HEK293 (cell line): Measurements from ENCODE around the gene TTYH2.

Source experiments
- CTCF ChIA-PET: fragments of 350-600 bp; formaldehyde crosslinking; extraction: SDS; loops from one replicate; lab custom pipeline; 2021; ENCODE audit warnings: antibody characterized with exemption; lab: Yijun Ruan, JAX
- POLR2A ChIA-PET: fragments of 300-600 bp; formaldehyde crosslinking; extraction: SDS; loops from one replicate; lab custom pipeline; 2020; ENCODE audit warnings: antibody characterized with exemption, inconsistent platforms; lab: Yijun Ruan, JAX
- H3K27ac ChIP-seq: fragments of 200-500 bp; sonication (Bioruptor generic); 2 replicates; pipeline ENCODE4 v1.5.1; 2014; ENCODE audit warnings: low read depth, low read length, control low read depth, inconsistent platforms; ENCODE audit errors: extremely low read depth
- H3K36me3 ChIP-seq, 2 experiments: fragments of 200-500 bp in 1 of 2; sonication (Bioruptor generic) in 1 of 2; 1 replicate in 1 of 2; 2 replicates in 1 of 2; pipeline ENCODE4 v1.5.1; 2014 to 2017; ENCODE audit warnings: inconsistent platforms in 2 of 2, low read length in 2 of 2; ENCODE audit not compliant: control insufficient read depth in 2 of 2, insufficient read depth in 1 of 2
- H3K4me1 ChIP-seq: fragments of 200-500 bp; sonication (Bioruptor generic); 2 replicates; pipeline ENCODE4 v1.5.1; 2014; ENCODE audit warnings: mild to moderate bottlenecking, low read length, inconsistent platforms; ENCODE audit not compliant: control insufficient read depth, insufficient read depth
- H3K4me3 ChIP-seq: 2 replicates; pipeline ENCODE4 v1.5.1; 2011; ENCODE audit warnings: low read depth, mild to moderate bottlenecking, control low read depth, low read length, moderate library complexity
- H3K9me3 ChIP-seq: fragments of 200-500 bp; sonication (Bioruptor generic); 2 replicates; pipeline ENCODE4 v1.5.1; 2014; ENCODE audit warnings: low read depth, low read length, inconsistent platforms; ENCODE audit not compliant: control insufficient read depth, insufficient read depth
- BCL11A ChIP-seq: fragments of 450-650 bp; formaldehyde crosslinking; IDR thresholded peaks from 2 replicates; pipeline ENCODE4 v1.5.1; 2016; ENCODE audit warnings: low read depth, missing biosample characterization, missing genetic modification characterization
- KLF7 ChIP-seq: fragments of 450-650 bp; formaldehyde crosslinking; IDR thresholded peaks from 2 replicates; pipeline ENCODE4 v1.5.1; 2016; ENCODE audit warnings: missing biosample characterization, missing genetic modification characterization, borderline replicate concordance
- MYNN ChIP-seq: fragments of 450-650 bp; formaldehyde crosslinking; IDR thresholded peaks from 2 replicates; pipeline ENCODE4 v1.5.1; 2016; ENCODE audit warnings: missing biosample characterization, missing genetic modification characterization, borderline replicate concordance
- RBAK ChIP-seq: fragments of 450-650 bp; formaldehyde crosslinking; IDR thresholded peaks from 2 replicates; pipeline ENCODE4 v1.5.1; 2016; ENCODE audit warnings: missing biosample characterization, missing genetic modification characterization
- SALL2 ChIP-seq: fragments of 450-650 bp; formaldehyde crosslinking; IDR thresholded peaks from 2 replicates; pipeline ENCODE4 v1.5.0; 2017; ENCODE audit warnings: missing biosample characterization, mild to moderate bottlenecking, missing genetic modification characterization, borderline replicate concordance
- SP3 ChIP-seq: fragments of 450-650 bp; formaldehyde crosslinking; IDR thresholded peaks from 2 replicates; pipeline ENCODE4 v1.5.1; 2016; ENCODE audit warnings: missing biosample characterization, missing genetic modification characterization
- YY1 ChIP-seq: fragments of 450-650 bp; formaldehyde crosslinking; IDR thresholded peaks from 2 replicates; pipeline ENCODE4 v1.5.1; 2018; ENCODE audit warnings: missing biosample characterization, missing genetic modification characterization
- ZNF138 ChIP-seq: fragments of 450-650 bp; formaldehyde crosslinking; IDR thresholded peaks from 2 replicates; pipeline ENCODE4 v1.5.1; 2016; ENCODE audit warnings: missing biosample characterization, missing genetic modification characterization, borderline replicate concordance
- ZNF211 ChIP-seq: fragments of 450-650 bp; formaldehyde crosslinking; IDR thresholded peaks from 2 replicates; pipeline ENCODE4 v1.5.1; 2016; ENCODE audit warnings: low read depth, missing biosample characterization, missing genetic modification characterization
- ZNF248 ChIP-seq: fragments of 450-650 bp; formaldehyde crosslinking; IDR thresholded peaks from 2 replicates; pipeline ENCODE4 v1.5.1; 2017; ENCODE audit warnings: missing biosample characterization, missing genetic modification characterization
- ZNF501 ChIP-seq: fragments of 450-650 bp; formaldehyde crosslinking; IDR thresholded peaks from 2 replicates; pipeline ENCODE4 v1.5.1; 2016; ENCODE audit warnings: missing biosample characterization, missing genetic modification characterization
- ZNF529 ChIP-seq: fragments of 450-650 bp; formaldehyde crosslinking; IDR thresholded peaks from 2 replicates; pipeline ENCODE4 v1.5.1; 2017; ENCODE audit warnings: missing genetic modification characterization, missing biosample characterization; ENCODE audit not compliant: insufficient replicate concordance
- ZNF558 ChIP-seq: fragments of 450-650 bp; formaldehyde crosslinking; IDR thresholded peaks from 2 replicates; pipeline ENCODE4 v1.5.1; 2016; ENCODE audit warnings: missing biosample characterization, missing genetic modification characterization
- ZSCAN23 ChIP-seq: fragments of 450-650 bp; formaldehyde crosslinking; IDR thresholded peaks from 2 replicates; pipeline ENCODE4 v1.5.1; 2016; ENCODE audit warnings: missing biosample characterization, missing genetic modification characterization
- TF ChIP-seq, protein P1 (sequence below): fragments of 450-650 bp; formaldehyde crosslinking; IDR thresholded peaks from 2 replicates; pipeline ENCODE4 v1.5.1; 2017; ENCODE audit warnings: missing biosample characterization, missing genetic modification characterization
- TF ChIP-seq, protein P2 (sequence below): fragments of 450-650 bp; formaldehyde crosslinking; IDR thresholded peaks from 2 replicates; pipeline ENCODE4; 2016; ENCODE audit warnings: missing biosample characterization, missing genetic modification characterization
- TF ChIP-seq, protein P3 (sequence below): fragments of 450-650 bp; formaldehyde crosslinking; IDR thresholded peaks from 2 replicates; pipeline ENCODE4 v1.5.1; 2016; ENCODE audit warnings: missing biosample characterization, missing genetic modification characterization
- TF ChIP-seq, protein P4 (sequence below): fragments of 450-650 bp; formaldehyde crosslinking; IDR thresholded peaks from 2 replicates; pipeline ENCODE4 v1.5.1; 2016; ENCODE audit warnings: missing biosample characterization, missing genetic modification characterization
- TF ChIP-seq, protein P5 (sequence below): sonication (generic); formaldehyde crosslinking; IDR thresholded peaks from 2 replicates; pipeline ENCODE4 v1.8.1; 2022; ENCODE audit warnings: mild to moderate bottlenecking, moderate library complexity, missing genetic modification reagents

The TTYH2 gene

DNA sequence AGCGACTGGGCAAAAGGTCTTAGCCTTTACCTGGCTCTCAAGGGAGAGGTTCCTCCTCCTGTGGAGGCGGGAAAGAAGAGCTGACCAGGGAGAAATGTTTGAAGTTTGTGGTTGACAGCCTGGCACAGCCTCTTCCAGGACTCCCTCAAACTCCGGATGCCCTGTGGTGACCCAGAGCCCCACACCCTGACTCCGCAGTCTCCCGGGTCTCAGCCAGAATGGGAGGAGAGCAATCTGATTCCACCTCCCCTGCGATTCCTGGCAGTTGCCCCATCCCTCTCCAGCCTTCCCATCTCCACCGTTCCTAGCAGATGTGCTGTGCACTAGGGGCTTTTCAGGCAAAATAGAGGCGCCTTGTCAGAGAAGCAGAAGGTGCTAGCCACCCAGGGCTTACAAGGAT, 55.2 kb downstream of the TTYH2 start:
- Histone ChIP-seq H3K4me3 (no peak overlapping the region), H3K9me3 (no peaks in the 10 kb centered on the region), H3K4me1 (no peaks in the 10 kb centered on the region), H3K27ac (no peak overlapping the region), H3K36me3 (no peaks in the 10 kb centered on the region)
- POLR2A ChIA-PET = interaction anchor here (0.6 kb wide), 1 partner anchor 66 kb away, joined by 3 read pairs; no protein-coding TSS in a partner anchor
- CTCF ChIA-PET = interaction anchor here (1.1 kb wide), 1 partner anchor 32 kb away, joined by 3 read pairs; no protein-coding TSS in a partner anchor
- TF ChIP-seq, protein P1, sequence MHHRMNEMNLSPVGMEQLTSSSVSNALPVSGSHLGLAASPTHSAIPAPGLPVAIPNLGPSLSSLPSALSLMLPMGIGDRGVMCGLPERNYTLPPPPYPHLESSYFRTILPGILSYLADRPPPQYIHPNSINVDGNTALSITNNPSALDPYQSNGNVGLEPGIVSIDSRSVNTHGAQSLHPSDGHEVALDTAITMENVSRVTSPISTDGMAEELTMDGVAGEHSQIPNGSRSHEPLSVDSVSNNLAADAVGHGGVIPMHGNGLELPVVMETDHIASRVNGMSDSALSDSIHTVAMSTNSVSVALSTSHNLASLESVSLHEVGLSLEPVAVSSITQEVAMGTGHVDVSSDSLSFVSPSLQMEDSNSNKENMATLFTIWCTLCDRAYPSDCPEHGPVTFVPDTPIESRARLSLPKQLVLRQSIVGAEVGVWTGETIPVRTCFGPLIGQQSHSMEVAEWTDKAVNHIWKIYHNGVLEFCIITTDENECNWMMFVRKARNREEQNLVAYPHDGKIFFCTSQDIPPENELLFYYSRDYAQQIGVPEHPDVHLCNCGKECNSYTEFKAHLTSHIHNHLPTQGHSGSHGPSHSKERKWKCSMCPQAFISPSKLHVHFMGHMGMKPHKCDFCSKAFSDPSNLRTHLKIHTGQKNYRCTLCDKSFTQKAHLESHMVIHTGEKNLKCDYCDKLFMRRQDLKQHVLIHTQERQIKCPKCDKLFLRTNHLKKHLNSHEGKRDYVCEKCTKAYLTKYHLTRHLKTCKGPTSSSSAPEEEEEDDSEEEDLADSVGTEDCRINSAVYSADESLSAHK = no peak
- no peak for TF ChIP-seq ZNF558 (tag by site-specific recombination)
- no peak for TF ChIP-seq ZNF211 (tag by site-specific recombination)
- no peak for TF ChIP-seq YY1
- no peak for TF ChIP-seq ZNF138 (tag by site-specific recombination)

DNA sequence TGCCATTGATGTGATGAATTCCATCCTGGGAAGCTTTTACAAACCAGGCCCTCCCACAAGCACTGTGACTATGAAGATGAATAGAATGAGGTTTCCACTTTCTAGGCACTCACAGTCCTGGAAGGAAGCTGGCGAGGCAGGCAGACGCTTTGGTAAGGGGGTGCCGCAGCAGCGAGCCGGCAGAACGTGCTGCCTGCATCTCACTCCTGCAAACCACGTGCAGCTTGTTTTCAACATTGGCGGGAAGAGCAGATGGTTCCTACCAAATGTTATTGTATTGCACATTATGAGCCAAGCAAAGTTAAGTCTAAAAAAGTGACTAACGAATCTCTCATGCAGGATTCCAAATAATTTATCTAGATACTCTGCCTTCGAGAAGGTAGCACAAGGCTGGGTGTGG, 57.0 kb downstream of the TTYH2 start:
- Histone ChIP-seq H3K4me1 (no peaks in the 10 kb centered on the region), H3K27ac (no peak overlapping the region), H3K9me3 (no peaks in the 10 kb centered on the region), H3K36me3 (no peaks in the 10 kb centered on the region), H3K4me3 (no peak overlapping the region)
- CTCF ChIA-PET = interaction anchor here (0.8 to 1.6 kb wide), 3 partner anchors 14 to 70 kb away, joined by 3 to 5 read pairs (median 3); no protein-coding TSS in a partner anchor
- POLR2A ChIA-PET = interaction anchor here (1.4 kb wide), 1 partner anchor 67 kb away, joined by 3 read pairs; no protein-coding TSS in a partner anchor
- TF ChIP-seq, protein P2, sequence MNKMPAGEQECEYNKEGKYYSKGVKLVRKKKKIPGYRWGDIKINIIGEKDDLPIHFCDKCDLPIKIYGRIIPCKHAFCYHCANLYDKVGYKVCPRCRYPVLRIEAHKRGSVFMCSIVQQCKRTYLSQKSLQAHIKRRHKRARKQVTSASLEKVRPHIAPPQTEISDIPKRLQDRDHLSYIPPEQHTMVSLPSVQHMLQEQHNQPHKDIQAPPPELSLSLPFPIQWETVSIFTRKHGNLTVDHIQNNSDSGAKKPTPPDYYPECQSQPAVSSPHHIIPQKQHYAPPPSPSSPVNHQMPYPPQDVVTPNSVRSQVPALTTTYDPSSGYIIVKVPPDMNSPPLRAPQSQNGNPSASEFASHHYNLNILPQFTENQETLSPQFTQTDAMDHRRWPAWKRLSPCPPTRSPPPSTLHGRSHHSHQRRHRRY (tag by site-specific recombination) = no peak
- TF ChIP-seq ZSCAN23 (no peak), SALL2 (tag by site-specific recombination) (no peak), ZNF529 (tag by site-specific recombination) (no peak), BCL11A (tag by site-specific recombination) (no peak), RBAK (tag by site-specific recombination) (no peak), KLF7 (tag by site-specific recombination) (no peak), MYNN (tag by site-specific recombination) (no peak), ZNF501 (tag by site-specific recombination) (no peak), ZNF248 (tag by site-specific recombination) (no peak), SP3 (tag by site-specific recombination) (no peak)
- TF ChIP-seq, protein P3, sequence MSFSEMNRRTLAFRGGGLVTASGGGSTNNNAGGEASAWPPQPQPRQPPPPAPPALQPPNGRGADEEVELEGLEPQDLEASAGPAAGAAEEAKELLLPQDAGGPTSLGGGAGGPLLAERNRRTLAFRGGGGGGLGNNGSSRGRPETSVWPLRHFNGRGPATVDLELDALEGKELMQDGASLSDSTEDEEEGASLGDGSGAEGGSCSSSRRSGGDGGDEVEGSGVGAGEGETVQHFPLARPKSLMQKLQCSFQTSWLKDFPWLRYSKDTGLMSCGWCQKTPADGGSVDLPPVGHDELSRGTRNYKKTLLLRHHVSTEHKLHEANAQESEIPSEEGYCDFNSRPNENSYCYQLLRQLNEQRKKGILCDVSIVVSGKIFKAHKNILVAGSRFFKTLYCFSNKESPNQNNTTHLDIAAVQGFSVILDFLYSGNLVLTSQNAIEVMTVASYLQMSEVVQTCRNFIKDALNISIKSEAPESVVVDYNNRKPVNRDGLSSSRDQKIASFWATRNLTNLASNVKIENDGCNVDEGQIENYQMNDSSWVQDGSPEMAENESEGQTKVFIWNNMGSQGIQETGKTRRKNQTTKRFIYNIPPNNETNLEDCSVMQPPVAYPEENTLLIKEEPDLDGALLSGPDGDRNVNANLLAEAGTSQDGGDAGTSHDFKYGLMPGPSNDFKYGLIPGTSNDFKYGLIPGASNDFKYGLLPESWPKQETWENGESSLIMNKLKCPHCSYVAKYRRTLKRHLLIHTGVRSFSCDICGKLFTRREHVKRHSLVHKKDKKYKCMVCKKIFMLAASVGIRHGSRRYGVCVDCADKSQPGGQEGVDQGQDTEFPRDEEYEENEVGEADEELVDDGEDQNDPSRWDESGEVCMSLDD (tag by site-specific recombination) = no peak
- TF ChIP-seq, protein P4, sequence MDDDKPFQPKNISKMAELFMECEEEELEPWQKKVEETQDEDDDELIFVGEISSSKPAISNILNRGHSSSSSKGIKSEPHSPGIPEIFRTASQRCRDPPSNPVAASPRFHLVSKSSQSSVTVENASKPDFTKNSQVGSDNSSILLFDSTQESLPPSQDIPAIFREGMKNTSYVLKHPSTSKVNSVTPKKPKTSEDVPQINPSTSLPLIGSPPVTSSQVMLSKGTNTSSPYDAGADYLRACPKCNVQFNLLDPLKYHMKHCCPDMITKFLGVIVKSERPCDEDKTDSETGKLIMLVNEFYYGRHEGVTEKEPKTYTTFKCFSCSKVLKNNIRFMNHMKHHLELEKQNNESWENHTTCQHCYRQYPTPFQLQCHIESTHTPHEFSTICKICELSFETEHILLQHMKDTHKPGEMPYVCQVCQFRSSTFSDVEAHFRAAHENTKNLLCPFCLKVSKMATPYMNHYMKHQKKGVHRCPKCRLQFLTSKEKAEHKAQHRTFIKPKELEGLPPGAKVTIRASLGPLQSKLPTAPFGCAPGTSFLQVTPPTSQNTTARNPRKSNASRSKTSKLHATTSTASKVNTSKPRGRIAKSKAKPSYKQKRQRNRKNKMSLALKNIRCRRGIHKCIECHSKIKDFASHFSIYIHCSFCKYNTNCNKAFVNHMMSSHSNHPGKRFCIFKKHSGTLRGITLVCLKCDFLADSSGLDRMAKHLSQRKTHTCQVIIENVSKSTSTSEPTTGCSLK (tag by site-specific recombination) = no peak
- TF ChIP-seq, protein P5, sequence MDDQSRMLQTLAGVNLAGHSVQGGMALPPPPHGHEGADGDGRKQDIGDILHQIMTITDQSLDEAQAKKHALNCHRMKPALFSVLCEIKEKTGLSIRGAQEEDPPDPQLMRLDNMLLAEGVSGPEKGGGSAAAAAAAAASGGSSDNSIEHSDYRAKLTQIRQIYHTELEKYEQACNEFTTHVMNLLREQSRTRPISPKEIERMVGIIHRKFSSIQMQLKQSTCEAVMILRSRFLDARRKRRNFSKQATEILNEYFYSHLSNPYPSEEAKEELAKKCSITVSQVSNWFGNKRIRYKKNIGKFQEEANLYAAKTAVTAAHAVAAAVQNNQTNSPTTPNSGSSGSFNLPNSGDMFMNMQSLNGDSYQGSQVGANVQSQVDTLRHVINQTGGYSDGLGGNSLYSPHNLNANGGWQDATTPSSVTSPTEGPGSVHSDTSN (CRISPR knock-in tag) = no peak
